GM18502 (cell line): ENCODE measurements around the gene FOXL1.

Experiments used
- ATAC-seq: cut with Tn5 transposase; IDR thresholded peaks from one replicate; pipeline ENCODE4 v1.9.1; 2021; ENCODE audit warnings: mild to moderate bottlenecking; ENCODE audit not compliant: unreplicated experiment, poor library complexity

FOXL1 gene

DNA sequence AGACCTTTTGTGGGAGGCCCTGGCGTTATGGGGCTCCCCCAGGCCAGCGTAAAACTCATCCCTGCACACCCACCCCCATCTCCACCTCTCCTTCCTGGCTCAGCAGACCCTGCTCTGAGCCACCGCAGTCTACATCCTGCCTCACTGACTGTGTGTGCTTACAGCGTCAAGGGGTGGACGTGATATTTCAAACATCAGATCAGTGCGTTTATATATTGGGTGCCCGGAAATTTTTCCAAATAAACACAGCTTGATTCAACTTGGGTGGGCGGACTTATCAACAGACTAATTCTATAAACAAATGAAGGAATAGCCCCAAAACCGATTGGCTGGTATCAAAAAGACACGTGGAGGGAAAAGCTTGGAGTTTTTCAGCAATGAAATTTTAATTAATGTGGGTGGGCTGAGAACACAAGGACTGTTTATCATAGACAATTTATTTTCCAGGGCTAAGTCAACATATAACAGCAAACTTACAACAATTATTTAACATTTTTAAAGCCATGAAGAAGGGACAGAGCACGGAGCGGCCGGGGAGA lies at the start of gene FOXL1:
FOXL1 (plus strand) TSS at position 489 of the 539 bp plus-strand sequence. CDS start 175 bp downstream, outside the sequence.
- ATAC-seq = no peak

DNA sequence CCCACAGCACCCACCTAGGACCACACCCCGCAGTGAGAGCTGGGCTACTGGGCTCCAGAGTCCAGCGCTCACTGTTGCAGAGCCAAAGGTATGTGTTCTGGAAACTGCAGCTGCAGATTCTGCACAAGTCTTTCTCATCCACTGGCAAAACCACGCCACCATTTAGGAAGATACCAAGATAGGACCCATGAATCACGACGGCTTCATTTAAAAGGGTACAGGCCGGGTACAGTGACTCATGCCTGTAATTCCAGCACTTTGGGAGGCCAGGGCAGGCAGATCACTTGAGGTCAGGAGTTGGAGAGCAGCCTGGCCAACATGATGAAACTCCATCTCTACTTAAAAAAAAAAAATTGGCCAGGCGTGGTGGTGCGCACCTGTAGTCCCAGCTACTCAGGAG lies 49.2 kb upstream of the FOXL1 start:
- ATAC-seq = no peak

DNA sequence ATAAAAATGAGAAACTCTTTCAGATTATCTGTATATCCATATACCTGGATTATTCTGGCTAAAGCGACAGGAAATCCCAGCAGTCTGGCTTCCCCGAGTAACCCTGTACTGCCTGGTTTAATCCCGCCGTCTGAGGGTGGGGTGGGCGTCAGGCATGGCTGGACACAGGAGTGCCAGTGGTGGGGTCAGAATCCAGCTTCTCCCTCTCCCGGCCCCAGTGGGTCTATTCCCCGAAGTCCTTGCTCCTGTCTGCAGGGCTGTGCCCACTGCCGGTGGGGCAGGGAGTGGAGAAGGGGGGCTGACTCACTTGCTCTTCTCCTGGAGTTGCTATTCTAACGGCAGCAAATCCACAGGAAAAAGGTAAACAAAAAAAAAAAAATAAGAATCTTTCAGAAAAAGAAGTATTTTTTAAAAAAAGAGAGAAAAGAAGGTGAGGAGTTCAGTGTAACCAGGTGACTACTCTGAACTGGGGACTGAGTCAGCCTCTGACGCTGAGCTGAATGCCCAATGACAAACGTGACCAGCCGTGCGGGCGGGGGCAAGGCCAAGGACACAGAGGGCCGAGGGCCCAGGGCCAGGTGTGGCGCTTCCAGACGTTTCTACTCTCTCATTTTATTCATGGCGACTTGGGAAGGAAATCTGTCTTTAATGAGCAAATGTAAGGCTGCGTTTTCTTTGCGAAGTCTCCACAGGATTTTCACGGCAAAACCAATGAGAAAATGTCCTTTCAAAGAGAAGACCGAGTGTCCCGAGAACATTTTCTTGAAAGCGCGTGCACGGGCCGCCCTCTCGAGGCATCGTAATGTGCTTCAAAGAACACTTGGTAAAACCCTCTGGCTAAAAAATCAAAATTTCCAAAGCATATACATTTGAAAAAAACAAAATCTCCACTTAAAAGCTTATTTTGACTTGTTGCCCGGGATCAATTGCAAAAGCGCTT lies 47.8 kb upstream of the FOXL1 start:
- ATAC-seq = no peak

GRCh38 chr16:86531191-86531545 lies 47.2 kb upstream of the FOXL1 start:
- ATAC-seq = no peak

GRCh38 chr16:86531641-86532525 lies 46.5 kb upstream of the FOXL1 start:
- no peak for ATAC-seq

GRCh38 chr16:86532526-86532815 lies 45.9 kb upstream of the FOXL1 start:
- no peak for ATAC-seq

- ATAC-seq = no peak
Observed at GRCh38 chr16:86533076-86533475, 45.3 kb upstream of the FOXL1 start.

GRCh38 chr16:86533767-86534351 lies 44.5 kb upstream of the FOXL1 start:
- no peak for ATAC-seq

GRCh38 chr16:86534779-86535615 lies 43.4 kb upstream of the FOXL1 start:
- ATAC-seq = no peak

DNA sequence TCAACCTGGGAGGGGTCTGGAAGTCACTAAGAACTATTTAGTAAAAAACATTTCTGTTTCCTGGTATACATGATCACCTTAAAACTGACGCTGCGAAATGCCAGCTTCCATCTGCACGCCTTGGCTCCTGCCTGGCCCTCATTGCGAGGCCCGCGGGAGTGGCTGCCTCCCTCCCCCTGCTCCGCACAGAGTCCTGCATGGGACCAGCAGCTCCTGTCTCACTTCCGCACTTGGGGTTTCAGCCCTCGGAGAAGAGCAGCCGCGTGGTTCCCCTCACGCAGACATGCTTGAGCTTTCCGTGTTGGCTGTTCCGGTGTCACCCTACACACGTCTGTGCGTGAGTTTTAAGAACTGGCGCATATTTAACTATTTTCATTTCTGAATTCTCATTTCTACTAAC lies 41.7 kb upstream of the FOXL1 start:
- no peak for ATAC-seq

GRCh38 chr16:86537486-86537885 lies 40.9 kb upstream of the FOXL1 start:
- no peak for ATAC-seq

GRCh38 chr16:86538196-86538780 lies 40.1 kb upstream of the FOXL1 start:
- ATAC-seq = no peak

- no peak for ATAC-seq
Observed at GRCh38 chr16:86540894-86541293, 37.5 kb upstream of the FOXL1 start.

- ATAC-seq = no peak
Observed at GRCh38 chr16:86541560-86541959, 36.8 kb upstream of the FOXL1 start.

GRCh38 chr16:86542756-86543750 lies 35.3 kb upstream of the FOXL1 start:
- ATAC-seq = no peak

GRCh38 chr16:86545481-86545880 lies 32.9 kb upstream of the FOXL1 start:
- ATAC-seq = no peak

DNA sequence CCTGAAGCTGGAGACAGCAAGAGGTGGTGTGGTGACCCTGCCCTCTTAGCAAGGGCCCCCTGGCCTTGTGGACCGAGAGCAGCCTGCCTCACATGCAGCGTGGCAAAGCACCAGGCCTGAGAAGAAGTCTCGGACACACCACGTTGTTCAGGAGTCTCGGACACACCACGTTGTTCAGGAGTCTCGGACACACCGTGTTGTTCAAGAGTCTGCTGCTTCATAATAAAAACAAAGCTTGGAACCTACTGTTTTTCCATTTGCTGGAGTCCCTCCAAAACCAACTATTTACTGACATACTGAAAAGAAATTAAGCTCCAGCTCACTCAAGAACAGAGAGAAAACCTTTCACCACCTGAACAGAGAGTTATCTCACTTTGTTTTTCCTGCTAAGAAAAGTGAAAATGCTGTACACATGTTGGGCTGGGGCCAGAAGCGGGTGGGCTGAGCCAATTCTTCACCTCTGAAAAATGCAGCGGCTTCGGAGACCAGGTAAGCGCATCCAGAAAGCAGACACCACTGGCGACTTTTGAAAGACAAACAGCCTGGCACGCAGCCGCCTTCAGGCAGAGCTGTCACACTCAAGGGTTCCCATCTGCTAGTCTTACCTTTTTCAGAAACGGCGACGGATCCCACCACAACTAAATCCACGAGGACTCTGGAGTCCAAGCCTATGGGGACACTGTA lies 32.3 kb upstream of the FOXL1 start:
- no peak for ATAC-seq

DNA sequence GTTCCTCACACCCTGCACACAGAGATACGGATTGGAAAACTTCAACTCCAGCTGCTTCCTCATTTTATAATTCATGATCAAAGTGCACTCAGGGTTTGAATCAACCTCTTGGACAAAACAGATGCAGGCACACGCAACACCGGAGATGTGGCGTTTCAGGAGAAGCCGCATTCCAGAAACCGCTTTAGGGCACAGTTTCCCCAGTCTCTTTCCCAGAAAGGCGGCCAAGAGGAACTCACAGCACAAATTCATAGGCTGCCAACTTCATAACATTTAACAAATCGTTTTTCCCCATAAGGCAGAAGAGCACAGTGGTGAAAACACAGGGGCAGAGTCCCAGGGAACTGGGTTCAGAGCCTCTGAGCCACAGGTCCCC lies 31.7 kb upstream of the FOXL1 start:
- no peak for ATAC-seq
